Natural killer cell (primary cell): ENCODE data around the gene TAX1BP1. TPM values are rescaled to one million over a fixed set of nuclear protein-coding genes. Genes with fewer than 3 reads are reported as not detected.
A peak's percentile ranks its signal among the peaks of the same experiment; 100 is the strongest.

Experiments used
- ATAC-seq, 3 donors: fragments of 150-1000 bp in 2 of 3; fragments of 200-7000 bp in 1 of 3; cut with Tn5 transposase; 1 replicate in 1 of 3; 2 replicates in 2 of 3; pipeline ENCODE4 v1.10.0; 2021; ENCODE audit warnings: mild to moderate bottlenecking in 2 of 3, moderate library complexity in 2 of 3
- DNase-seq, 2 donors: peaks; one replicate each; pipeline versions ENCODE4 v3.0.0 to v3.0.0-alpha.2; 2013 to 2021; ENCODE audit warnings: mixed read lengths in 1 of 2
- H3K27ac ChIP-seq: one replicate; pipeline ENCODE4 v1.5.1; 2013; ENCODE audit warnings: mild to moderate bottlenecking, low read length
- H3K27me3 ChIP-seq: one replicate; pipeline ENCODE4 v1.6.1; 2013; ENCODE audit warnings: low read length; ENCODE audit not compliant: control insufficient read depth, insufficient read depth
- H3K36me3 ChIP-seq: one replicate; pipeline ENCODE4 v1.6.1; 2013; ENCODE audit warnings: low read length; ENCODE audit not compliant: control insufficient read depth, insufficient read depth
- H3K4me1 ChIP-seq: one replicate; pipeline ENCODE4 v1.6.1; 2013; ENCODE audit warnings: low read length; ENCODE audit not compliant: control insufficient read depth, insufficient read depth
- H3K4me3 ChIP-seq: one replicate; pipeline ENCODE4 v1.5.1; 2013; ENCODE audit warnings: low read length
- H3K9me3 ChIP-seq: one replicate; pipeline ENCODE4 v1.6.1; 2013; ENCODE audit warnings: low read length; ENCODE audit not compliant: control insufficient read depth, insufficient read depth
- H3K27ac Mint-ChIP-seq, 2 donors: one replicate each; pipeline ENCODE4 v1.8.0; 2022; ENCODE audit warnings: mild to moderate bottlenecking in 2 of 2, mixed read lengths in 2 of 2, moderate library complexity in 1 of 2
- H3K27me3 Mint-ChIP-seq, 2 donors: one replicate each; pipeline ENCODE4 v1.8.0; 2022; ENCODE audit warnings: low read depth in 2 of 2, mixed read lengths in 2 of 2
- H3K36me3 Mint-ChIP-seq: one replicate; pipeline ENCODE4 v1.8.0; 2022; ENCODE audit warnings: mixed read lengths
- H3K4me1 Mint-ChIP-seq, 2 donors: one replicate each; pipeline ENCODE4 v1.8.0; 2022; ENCODE audit warnings: mixed read lengths in 2 of 2
- H3K4me3 Mint-ChIP-seq: one replicate; pipeline ENCODE4 v1.8.0; 2022; ENCODE audit warnings: mild to moderate bottlenecking, moderate library complexity, mixed read lengths
- H3K9me3 Mint-ChIP-seq, 2 donors: one replicate each; pipeline ENCODE4 v1.8.0; 2022; ENCODE audit warnings: mixed read lengths in 2 of 2
- WGBS: methylation state at CpG from one replicate; pipeline ENCODE4 v1.1.7; 2013; ENCODE audit warnings: missing lambda C conversion rate; ENCODE audit not compliant: insufficient coverage; 5-methylcytosine and 5-hydroxymethylcytosine counted together
- intact Hi-C: fragments of 100-400 bp; cut with micrococcal nuclease; formaldehyde crosslinking; loops from one replicate; pipeline ENCODE4 v1.14.2; 2022
- total RNA-seq, 4 donors: library from RNA; stranded (reverse); fragments of 120-200 nt in 1 of 4; gene quantifications; one replicate each; pipeline versions ENCODE4 v1.2.3 to v1.2.4, GENCODE V29; 2013 to 2022
- TF ChIP-seq, protein P1 (sequence below): fragments of 200-600 bp; IDR thresholded peaks from one replicate; pipeline ENCODE4 v1.8.0; 2022; ENCODE audit warnings: antibody characterized with exemption

Gene TAX1BP1
- total RNA-seq, 3 donors from 2014 or later (not counting 1 experiment from before 2014, with no cell fraction given) = 135 to 158 (median 150) TPM

- DNase-seq (no peak), ATAC-seq (no peak)
- Histone ChIP-seq H3K27ac (no peak overlapping the region), H3K36me3 (peaks cover 24% of the 10 kb centered on the region), H3K4me3 (no peak overlapping the region), H3K4me1 (no peaks in the 10 kb centered on the region), H3K9me3 (no peaks in the 10 kb centered on the region), H3K27me3 (no peaks in the 10 kb centered on the region)
- H3K4me1 Mint-ChIP-seq = peaks cover 21 to 23% of the 10 kb centered on the region in 2 donors
- 92% methylated on average over 14 of the region's 14 CpGs for WGBS
- no peaks in the 10 kb centered on the region for H3K9me3 Mint-ChIP-seq
- no peaks in the 10 kb centered on the region for H3K36me3 Mint-ChIP-seq
- intact Hi-C loops = no loop called here
- H3K4me3 Mint-ChIP-seq = no peak overlapping the region
- H3K27me3 Mint-ChIP-seq = no peaks in the 10 kb centered on the region
- TF ChIP-seq, protein P1, sequence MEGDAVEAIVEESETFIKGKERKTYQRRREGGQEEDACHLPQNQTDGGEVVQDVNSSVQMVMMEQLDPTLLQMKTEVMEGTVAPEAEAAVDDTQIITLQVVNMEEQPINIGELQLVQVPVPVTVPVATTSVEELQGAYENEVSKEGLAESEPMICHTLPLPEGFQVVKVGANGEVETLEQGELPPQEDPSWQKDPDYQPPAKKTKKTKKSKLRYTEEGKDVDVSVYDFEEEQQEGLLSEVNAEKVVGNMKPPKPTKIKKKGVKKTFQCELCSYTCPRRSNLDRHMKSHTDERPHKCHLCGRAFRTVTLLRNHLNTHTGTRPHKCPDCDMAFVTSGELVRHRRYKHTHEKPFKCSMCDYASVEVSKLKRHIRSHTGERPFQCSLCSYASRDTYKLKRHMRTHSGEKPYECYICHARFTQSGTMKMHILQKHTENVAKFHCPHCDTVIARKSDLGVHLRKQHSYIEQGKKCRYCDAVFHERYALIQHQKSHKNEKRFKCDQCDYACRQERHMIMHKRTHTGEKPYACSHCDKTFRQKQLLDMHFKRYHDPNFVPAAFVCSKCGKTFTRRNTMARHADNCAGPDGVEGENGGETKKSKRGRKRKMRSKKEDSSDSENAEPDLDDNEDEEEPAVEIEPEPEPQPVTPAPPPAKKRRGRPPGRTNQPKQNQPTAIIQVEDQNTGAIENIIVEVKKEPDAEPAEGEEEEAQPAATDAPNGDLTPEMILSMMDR = no peak
- H3K27ac Mint-ChIP-seq = peak overlapping the region in 1 of 2 donors; percentile 41
These were observed 102.2 kb downstream of the TAX1BP1 start for GRCh38 chr7:27842094-27842692.

- H3K36me3 Mint-ChIP-seq = no peaks in the 10 kb centered on the region
- intact Hi-C loops = no loop called here
- no peak for DNase-seq
- H3K27me3 Mint-ChIP-seq = no peaks in the 10 kb centered on the region
- H3K36me3 ChIP-seq = peaks cover 24% of the 10 kb centered on the region
- H3K9me3 ChIP-seq = no peaks in the 10 kb centered on the region
- H3K4me3 ChIP-seq = no peak overlapping the region
- H3K4me1 ChIP-seq = no peaks in the 10 kb centered on the region
- ATAC-seq = no peak
- peaks cover 21 to 22% of the 10 kb centered on the region in 2 donors for H3K4me1 Mint-ChIP-seq
- H3K27me3 ChIP-seq = no peaks in the 10 kb centered on the region
- H3K27ac Mint-ChIP-seq = peak overlapping the region; percentile 8 to 10
- H3K9me3 Mint-ChIP-seq = no peaks in the 10 kb centered on the region
- 96% methylated on average over 9 of the region's 9 CpGs for WGBS
- TF ChIP-seq, protein P1 = no peak
- no peak overlapping the region for H3K4me3 Mint-ChIP-seq
- no peak overlapping the region for H3K27ac ChIP-seq
These were observed 102.9 kb downstream of the TAX1BP1 start for GRCh38 chr7:27842851-27843250.

- intact Hi-C loops = no loop called here
- Histone ChIP-seq H3K9me3 (no peaks in the 10 kb centered on the region), H3K4me1 (no peaks in the 10 kb centered on the region), H3K4me3 (no peak overlapping the region), H3K27me3 (no peaks in the 10 kb centered on the region), H3K27ac (no peak overlapping the region), H3K36me3 (peaks cover 22% of the 10 kb centered on the region)
- ATAC-seq (no peak), DNase-seq (no peak)
- Mint-ChIP-seq H3K9me3 (no peaks in the 10 kb centered on the region), H3K4me3 (no peak overlapping the region), H3K27me3 (no peaks in the 10 kb centered on the region), H3K27ac (peak overlapping the region; percentile 8 to 10), H3K36me3 (no peaks in the 10 kb centered on the region), H3K4me1 (peaks cover 12 to 14% of the 10 kb centered on the region in 2 donors)
- TF ChIP-seq, protein P1 = no peak
- 97% methylated on average over 15 of the region's 15 CpGs for WGBS
These were observed 103.8 kb downstream of the TAX1BP1 start for GRCh38 chr7:27843584-27844305.
